Testis (tissue), 5 donors: Measurements from ENCODE around the gene GOLT1B. TPM values are rescaled to one million over a fixed set of nuclear protein-coding genes. Genes with fewer than 3 reads are reported as not detected.
"Not testable (repeated sequence)": the region's sequence is repeated elsewhere in the genome, so short reads cannot be mapped to it uniquely, and the experiment has no call there.

ENCODE experiments used
- DNase-seq: peaks from one replicate; pipeline ENCODE4 v3.0.0-alpha.2; 2019
- H3K27ac ChIP-seq, 2 donors: fragments of 200-600 bp; sonication (generic); one replicate each; pipeline ENCODE4 v1.5.1; 2019
- H3K27me3 ChIP-seq: fragments of 200-600 bp; sonication (generic); one replicate; pipeline ENCODE4 v1.5.1; 2019
- H3K36me3 ChIP-seq: fragments of 200-600 bp; sonication (generic); one replicate; pipeline ENCODE4 v1.5.1; 2017; ENCODE audit warnings: low read depth; ENCODE audit errors: missing control alignments
- H3K4me1 ChIP-seq: fragments of 200-600 bp; sonication (generic); one replicate; pipeline ENCODE4 v1.5.1; 2019
- H3K4me3 ChIP-seq, 2 donors: fragments of 200-600 bp; sonication (generic); one replicate each; pipeline ENCODE4 v1.5.1; 2017 to 2019
- H3K9me3 ChIP-seq: fragments of 200-600 bp; sonication (generic); one replicate; pipeline ENCODE4 v1.5.1; 2017
- CTCF ChIP-seq, 3 experiments: fragments of 450-650 bp in 2 of 3; fragments of 200-600 bp in 1 of 3; sonication (generic) in 1 of 3; IDR thresholded peaks; one replicate each; pipeline ENCODE4 v1.5.1; 2016 to 2019; ENCODE audit warnings: antibody characterized with exemption in 3 of 3, mild to moderate bottlenecking in 2 of 3, moderate library complexity in 1 of 3
- POLR2A ChIP-seq: fragments of 450-650 bp; IDR thresholded peaks from one replicate; pipeline ENCODE4 v1.6.1; 2017; ENCODE audit warnings: antibody characterized with exemption, mild to moderate bottlenecking, moderate library complexity
- WGBS, 2 donors: methylation state at CpG; one replicate each; pipeline ENCODE4 v1.1.5; 2018; 5-methylcytosine and 5-hydroxymethylcytosine counted together
- intact Hi-C: fragments of 100-400 bp; cut with DNase I; formaldehyde crosslinking; loops from one replicate; pipeline ENCODE4 v1.15.1; 2023; ENCODE audit warnings: low total_unique reads
- long read RNA-seq, 2 donors: transcript quantifications; one replicate each; lab custom pipeline, GENCODE V29; 2026
- polyA plus RNA-seq: library from polyadenylated mRNA; stranded (reverse); fragments of 350-450 nt; fragmentation: Illumina TruSeq; extraction: RNeasy Lipid Tissue Mini Kit (QIAGEN cat#74804); gene quantifications from one replicate; pipeline ENCODE4 v1.2.3, GENCODE V29; 2014; ENCODE audit warnings: low read depth, low replicate concordance; ENCODE audit not compliant: insufficient read depth
- total RNA-seq, 2 donors: library from RNA; depleted of rRNA; stranded (reverse); fragments of >200 nt; gene quantifications; one replicate each; pipeline ENCODE4 v1.2.3, GENCODE V29; 2016

The GOLT1B gene
- total RNA-seq (10 to 100 TPM; 13.7 to 13.9 TPM), polyA plus RNA-seq (24.6 TPM)
- long read RNA-seq, donor 1, transcript GOLT1B-201 (5 exons, 3,227 nt), result major isoform, 17 of 17 reads
- long read RNA-seq, donor 1, partial matches to known transcripts, result 0 of 17 reads
- long read RNA-seq, donor 1, other reads (novel, unspliced or antisense), result 0 of 17 reads
- long read RNA-seq, donor 2, partial matches to known transcripts, result 0 of 4 reads
- long read RNA-seq, donor 2, other reads (novel, unspliced or antisense), result 0 of 4 reads

- Histone ChIP-seq H3K4me1 (peaks cover 13% of the 10 kb centered on the region), H3K27ac (peak within 1 kb of the TSS; percentile 83 to 90), H3K27me3 (no peaks in the 10 kb centered on the region), H3K4me3 (peak within 1 kb of the TSS; percentile 76 to 97), H3K9me3 (no peaks in the 10 kb centered on the region), H3K36me3 (no peaks in the 10 kb centered on the region)
- 0 to 1% methylated on average over 26 to 61 of the region's 61 CpGs for WGBS, 2 donors
- intact Hi-C loops, result no loop called here
- peak; percentile 98 for DNase-seq
- TF ChIP-seq POLR2A (peak; percentile 22), CTCF (IDR thresholded peaks at IDR 0.05) (no peak)
These were observed at the start of gene GOLT1B, which contains the start of gene RECQL for GRCh38 chr12:21501258-21502163. GOLT1B (plus strand) TSS chr12:21501789; CDS start chr12:21501924, 135 bp downstream. RECQL (minus strand) TSS chr12:21501635; CDS start chr12:21499570, 2,065 bp downstream.

GRCh38 chr12:21453312-21453852 lies 48.2 kb upstream of the GOLT1B start:
- H3K9me3 ChIP-seq, result no peaks in the 10 kb centered on the region
- H3K36me3 ChIP-seq, result no peaks in the 10 kb centered on the region
- H3K27me3 ChIP-seq, result no peaks in the 10 kb centered on the region
- no peak overlapping the region for H3K27ac ChIP-seq
- no peaks in the 10 kb centered on the region for H3K4me1 ChIP-seq
- intact Hi-C loops, result no loop called here
- TF ChIP-seq CTCF (IDR thresholded peaks at IDR 0.05) (no peak), POLR2A (no peak)
- 92% methylated on average over 4 of the region's 4 CpGs for WGBS, 2 donors
- DNase-seq, result no peak
- H3K4me3 ChIP-seq, result no peak overlapping the region

- Histone ChIP-seq H3K4me3 (no peak overlapping the region), H3K27me3 (no peaks in the 10 kb centered on the region), H3K27ac (no peak overlapping the region), H3K4me1 (no peaks in the 10 kb centered on the region), H3K36me3 (no peaks in the 10 kb centered on the region), H3K9me3 (no peaks in the 10 kb centered on the region)
- TF ChIP-seq POLR2A (no peak), CTCF (IDR thresholded peaks at IDR 0.05) (no peak)
- WGBS, 2 donors, result 70 to 76% methylated on average over 7 of the region's 7 CpGs
- DNase-seq, result no peak
- intact Hi-C loops, result no loop called here
These were observed 45.3 kb upstream of the GOLT1B start for GRCh38 chr12:21456291-21456780.

- Histone ChIP-seq H3K27me3 (no peaks in the 10 kb centered on the region), H3K9me3 (no peaks in the 10 kb centered on the region), H3K4me3 (no peak overlapping the region), H3K4me1 (no peaks in the 10 kb centered on the region), H3K27ac (no peak overlapping the region), H3K36me3 (no peaks in the 10 kb centered on the region)
- DNase-seq, result no peak
- intact Hi-C loops, result no loop called here
- TF ChIP-seq CTCF (IDR thresholded peaks at IDR 0.05) (no peak), POLR2A (no peak)
- WGBS, 2 donors, result 80 to 83% methylated on average over 2 of the region's 2 CpGs
These were observed 42.1 kb upstream of the GOLT1B start for GRCh38 chr12:21459474-21459873.

GRCh38 chr12:21467334-21467733 lies 34.3 kb upstream of the GOLT1B start:
- H3K4me1 ChIP-seq, H3K9me3 ChIP-seq, H3K36me3 ChIP-seq, H3K27ac ChIP-seq, intact Hi-C loops, H3K27me3 ChIP-seq, H3K4me3 ChIP-seq, DNase-seq: not testable (repeated sequence)
- 82 to 93% methylated on average over 2 of the region's 2 CpGs for WGBS, 2 donors
